Peyer's patch (tissue), 4 donors: ENCODE measurements around the gene TSHZ3.

Source experiments
- CTCF ChIP-seq, 6 experiments: fragments of 450-650 bp in 4 of 6; fragments of 200-600 bp in 2 of 6; sonication (generic) in 1 of 6; IDR thresholded peaks; one replicate each; pipeline ENCODE4 v1.5.1; 2017 to 2019; ENCODE audit warnings: antibody characterized with exemption in 6 of 6, mild to moderate bottlenecking in 3 of 6, moderate library complexity in 1 of 6
- POLR2A ChIP-seq, 2 donors: fragments of 450-650 bp; IDR thresholded peaks; one replicate each; pipeline ENCODE4 v1.5.1; 2017; ENCODE audit warnings: antibody characterized with exemption in 2 of 2, mild to moderate bottlenecking in 2 of 2, moderate library complexity in 2 of 2

GRCh38 chr19:31278555-31279435 lies 70.4 kb downstream of the TSHZ3 start:
- TF ChIP-seq POLR2A (IDR thresholded peaks at IDR 0.05) (no peak), CTCF (IDR thresholded peaks at IDR 0.05) (no peak)
